IPS-18c (cell line): ENCODE results near the gene STX2.
"Not testable (repeated sequence)": the region's sequence is repeated elsewhere in the genome, so short reads cannot be mapped to it uniquely, and the experiment has no call there.

Source experiments
- H3K4me3 ChIP-seq: 2 replicates; pipeline ENCODE4 v1.7.0; 2013; ENCODE audit warnings: low read depth, mild to moderate bottlenecking, low read length, moderate library complexity; ENCODE audit not compliant: insufficient read depth
- H3K9me3 ChIP-seq: one replicate; pipeline ENCODE4 v1.6.1; 2013; ENCODE audit warnings: mild to moderate bottlenecking, low read length, moderate library complexity; ENCODE audit not compliant: control insufficient read depth, insufficient read depth

STX2 gene

GRCh38 chr12:130764073-130764472 lies 75.0 kb downstream of the STX2 start:
- H3K4me3 ChIP-seq, result no peak overlapping the region
- H3K9me3 ChIP-seq, result no peaks in the 10 kb centered on the region

- Histone ChIP-seq H3K9me3 (no peaks in the 10 kb centered on the region), H3K4me3 (no peak overlapping the region)
Observed at GRCh38 chr12:130762319-130762675, 76.8 kb downstream of the STX2 start.

- no peak overlapping the region for H3K4me3 ChIP-seq
- no peaks in the 10 kb centered on the region for H3K9me3 ChIP-seq
Observed at GRCh38 chr12:130761537-130762318, 77.3 kb downstream of the STX2 start.

GRCh38 chr12:130754234-130754901 lies 84.7 kb downstream of the STX2 start:
- H3K9me3 ChIP-seq, result no peaks in the 10 kb centered on the region
- no peak overlapping the region for H3K4me3 ChIP-seq

DNA sequence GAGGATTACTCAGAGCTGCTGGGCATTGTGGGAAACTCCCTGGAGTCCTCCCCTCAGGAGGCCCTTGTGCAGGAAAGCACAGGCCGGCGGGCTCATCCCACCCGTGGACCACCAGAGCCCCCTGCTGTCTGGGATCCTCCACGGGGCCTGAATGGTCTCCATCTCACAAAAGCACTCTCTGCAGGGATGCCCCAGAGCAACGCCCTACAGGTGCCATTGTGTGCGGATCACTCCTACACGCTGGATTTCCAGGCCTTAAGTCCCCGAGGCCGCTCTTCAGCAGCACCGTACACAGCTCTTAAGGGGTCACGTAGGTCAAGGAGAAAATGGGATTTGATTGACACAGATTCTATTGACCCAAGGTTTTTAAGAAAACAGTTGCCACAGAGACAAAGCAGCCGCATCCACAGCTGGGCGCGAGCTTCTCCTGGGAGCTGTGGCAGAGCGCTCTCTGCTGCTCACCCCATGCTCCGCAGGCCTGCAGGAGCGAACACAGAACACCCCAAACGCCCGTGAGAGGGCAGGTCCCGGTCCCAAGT lies 86.3 kb downstream of the STX2 start:
- Histone ChIP-seq H3K9me3 (no peaks in the 10 kb centered on the region), H3K4me3 (no peak overlapping the region)

- H3K4me3 ChIP-seq, H3K9me3 ChIP-seq: not testable (repeated sequence)
Observed at GRCh38 chr12:130752037-130752436, 87.0 kb downstream of the STX2 start.

DNA sequence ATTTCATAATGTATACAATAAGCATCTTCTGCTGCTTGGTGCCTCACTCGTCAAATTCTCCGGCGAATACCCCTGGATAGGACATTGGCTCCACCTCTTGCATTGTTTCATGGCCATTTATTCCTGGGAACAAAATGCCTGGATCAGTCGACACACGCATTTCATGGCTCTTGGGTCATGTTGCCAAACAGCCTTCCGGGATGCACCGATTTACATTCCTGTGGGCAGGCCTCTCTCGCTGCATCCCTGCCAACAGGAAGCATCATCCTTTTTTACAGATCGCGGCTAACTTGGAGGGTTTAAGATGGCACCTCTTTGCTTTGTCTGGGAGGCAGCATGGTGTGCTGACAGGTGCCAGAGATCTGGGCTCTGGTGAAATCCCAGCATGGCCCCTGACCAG lies 90.3 kb downstream of the STX2 start:
- no peak overlapping the region for H3K4me3 ChIP-seq

GRCh38 chr12:130747867-130748740 lies 90.9 kb downstream of the STX2 start:
- Histone ChIP-seq H3K9me3 (no peaks in the 10 kb centered on the region), H3K4me3 (no peak overlapping the region)

More for the DNA sequence above, 90.3 kb downstream of the STX2 start:
- no peaks in the 10 kb centered on the region for H3K9me3 ChIP-seq

DNA sequence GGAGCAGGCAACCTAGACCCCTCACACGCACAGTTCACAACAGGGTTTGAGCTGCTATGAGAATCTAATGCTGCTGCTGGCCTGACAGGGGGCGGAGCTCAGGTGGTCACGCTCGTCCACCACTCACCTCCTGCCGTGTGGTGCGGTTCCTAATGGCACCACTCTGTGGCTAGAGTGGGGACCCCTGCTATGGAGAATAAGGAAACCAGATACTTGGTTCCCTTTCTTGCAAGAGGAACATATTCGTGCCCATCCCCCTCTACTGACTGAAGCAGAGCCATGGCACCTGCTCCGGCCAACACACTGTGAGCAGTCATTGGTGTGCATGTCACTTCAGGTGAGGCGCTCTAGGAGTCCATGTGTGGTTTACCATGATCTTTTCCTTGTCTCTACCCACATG lies 92.5 kb downstream of the STX2 start:
- no peaks in the 10 kb centered on the region for H3K9me3 ChIP-seq
- no peak overlapping the region for H3K4me3 ChIP-seq

DNA sequence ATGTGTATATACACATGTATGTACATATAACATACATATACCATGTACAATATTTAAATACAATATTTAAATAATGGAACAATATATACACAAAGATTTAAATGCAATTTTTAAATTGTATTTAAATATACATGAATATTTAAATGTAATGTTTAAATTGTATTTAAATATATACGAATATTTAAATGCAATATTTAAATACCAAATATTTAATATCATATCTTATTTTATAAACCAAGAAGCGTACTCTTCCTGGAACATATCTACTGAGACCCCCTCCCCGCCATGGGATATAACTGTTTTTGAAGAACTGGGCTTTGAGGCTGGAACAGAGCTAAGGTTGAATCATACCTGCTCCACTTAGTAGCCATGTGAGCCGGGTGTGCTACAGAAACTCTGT lies 93.1 kb downstream of the STX2 start:
- Histone ChIP-seq H3K9me3 (no peaks in the 10 kb centered on the region), H3K4me3 (no peak overlapping the region)

GRCh38 chr12:130744274-130744673 lies 94.8 kb downstream of the STX2 start:
- H3K4me3 ChIP-seq, result no peak overlapping the region
- H3K9me3 ChIP-seq, result no peaks in the 10 kb centered on the region

GRCh38 chr12:130743606-130744005 lies 95.4 kb downstream of the STX2 start:
- Histone ChIP-seq H3K4me3 (no peak overlapping the region), H3K9me3 (no peaks in the 10 kb centered on the region)

DNA sequence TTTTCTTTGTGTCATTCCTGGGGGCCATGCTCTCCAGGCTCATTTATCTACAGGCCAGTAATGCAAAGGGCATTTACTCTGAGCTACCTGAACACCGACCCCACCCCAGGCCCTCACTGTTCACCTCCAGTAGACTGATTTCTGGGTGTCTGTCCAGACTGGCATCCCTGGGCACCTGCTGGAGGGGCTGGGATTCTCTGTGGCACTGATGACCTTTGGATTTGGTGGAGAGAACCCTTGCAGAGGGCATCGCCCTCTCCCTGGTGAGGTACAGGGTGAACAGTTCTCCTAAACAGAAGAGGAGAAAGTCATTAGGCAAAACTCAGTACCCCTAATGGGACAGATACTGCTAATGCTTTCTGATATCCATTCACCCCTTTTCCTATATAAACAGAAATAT lies 95.9 kb downstream of the STX2 start:
- Histone ChIP-seq H3K9me3 (no peaks in the 10 kb centered on the region), H3K4me3 (no peak overlapping the region)

DNA sequence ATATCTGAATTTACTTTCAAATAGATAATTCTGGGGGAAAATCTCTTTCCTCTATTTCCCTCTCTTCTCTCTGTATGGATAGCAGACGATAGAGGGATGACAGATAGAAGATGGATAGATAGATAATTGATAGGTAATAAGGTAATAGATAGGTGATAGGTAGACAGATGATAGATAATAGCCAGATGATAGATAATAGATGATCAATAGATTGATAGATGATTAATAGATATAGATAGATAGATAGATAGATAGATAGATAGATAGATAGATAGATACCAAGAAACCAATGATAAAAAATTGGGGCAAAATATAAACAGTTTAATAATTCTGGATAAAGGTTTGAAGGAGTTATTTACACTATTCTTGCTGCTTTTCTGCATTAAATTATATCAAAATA lies 96.3 kb downstream of the STX2 start:
- Histone ChIP-seq H3K9me3 (no peaks in the 10 kb centered on the region), H3K4me3 (no peak overlapping the region)

DNA sequence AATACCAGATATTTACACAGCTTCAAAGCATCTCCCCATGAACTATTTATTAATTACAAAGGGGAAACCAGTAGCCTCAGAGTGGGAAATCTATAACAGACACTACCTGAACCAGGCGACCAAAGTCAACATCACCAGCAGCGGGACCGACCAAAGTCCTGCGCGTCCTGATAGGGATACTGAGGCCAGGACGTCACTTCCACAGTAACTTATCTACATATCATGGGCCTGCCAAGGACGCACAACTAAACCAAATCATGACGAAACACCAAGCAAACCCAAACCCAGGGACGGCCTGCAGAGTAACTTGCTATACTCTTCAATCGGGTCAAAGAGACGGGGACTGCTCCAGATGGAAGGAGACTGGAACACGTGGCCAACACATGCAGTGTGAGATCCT lies 96.9 kb downstream of the STX2 start:
- H3K9me3 ChIP-seq, result no peaks in the 10 kb centered on the region
- no peak overlapping the region for H3K4me3 ChIP-seq
